GM21528 (cell line): ENCODE results near the gene ARMC7.

Experiments used
- ATAC-seq: cut with Tn5 transposase; IDR thresholded peaks from one replicate; pipeline ENCODE4 v1.9.1; 2021; ENCODE audit warnings: mild to moderate bottlenecking, moderate library complexity; ENCODE audit not compliant: unreplicated experiment, low FRiP score

ARMC7 gene

DNA sequence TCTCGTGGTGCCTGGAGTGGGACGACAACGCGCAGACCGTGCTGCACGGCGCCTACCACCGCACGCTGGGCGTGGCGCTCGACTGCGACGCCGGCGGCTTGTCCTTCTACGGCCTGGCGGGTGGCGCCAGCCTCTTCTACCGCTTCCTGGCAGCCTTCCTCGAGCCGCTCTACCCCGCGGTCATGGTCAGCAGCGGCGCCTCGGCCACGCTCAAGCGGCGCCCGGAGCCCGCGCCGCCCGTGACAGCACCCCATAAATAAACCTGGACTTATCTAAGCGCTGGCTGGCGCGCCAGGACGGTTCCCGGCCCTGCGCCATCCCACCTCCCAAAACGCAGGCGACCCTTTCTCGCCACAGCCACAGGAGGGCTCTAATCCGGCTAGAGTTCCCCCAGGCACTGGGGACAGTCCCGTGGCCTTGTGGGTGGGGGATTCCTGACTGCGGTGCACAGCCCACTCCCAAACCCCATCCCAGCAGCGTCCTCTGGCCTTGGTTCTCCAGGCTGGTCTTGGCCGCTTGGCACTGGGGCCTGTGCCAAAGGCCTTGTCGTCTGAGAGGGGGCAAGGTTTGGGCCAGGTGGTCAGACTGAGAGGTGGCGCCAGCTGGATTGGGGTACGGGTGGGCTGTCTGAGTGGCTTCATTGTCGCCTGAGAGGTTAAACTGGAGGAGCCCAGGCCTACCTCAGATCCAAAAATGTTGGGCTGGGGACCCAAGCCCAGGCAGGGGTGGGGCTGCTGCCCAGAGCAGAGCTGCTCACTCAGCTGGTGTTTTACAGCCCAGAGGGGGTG, 32.1 kb upstream of the ARMC7 start:
- ATAC-seq, result no peak

DNA sequence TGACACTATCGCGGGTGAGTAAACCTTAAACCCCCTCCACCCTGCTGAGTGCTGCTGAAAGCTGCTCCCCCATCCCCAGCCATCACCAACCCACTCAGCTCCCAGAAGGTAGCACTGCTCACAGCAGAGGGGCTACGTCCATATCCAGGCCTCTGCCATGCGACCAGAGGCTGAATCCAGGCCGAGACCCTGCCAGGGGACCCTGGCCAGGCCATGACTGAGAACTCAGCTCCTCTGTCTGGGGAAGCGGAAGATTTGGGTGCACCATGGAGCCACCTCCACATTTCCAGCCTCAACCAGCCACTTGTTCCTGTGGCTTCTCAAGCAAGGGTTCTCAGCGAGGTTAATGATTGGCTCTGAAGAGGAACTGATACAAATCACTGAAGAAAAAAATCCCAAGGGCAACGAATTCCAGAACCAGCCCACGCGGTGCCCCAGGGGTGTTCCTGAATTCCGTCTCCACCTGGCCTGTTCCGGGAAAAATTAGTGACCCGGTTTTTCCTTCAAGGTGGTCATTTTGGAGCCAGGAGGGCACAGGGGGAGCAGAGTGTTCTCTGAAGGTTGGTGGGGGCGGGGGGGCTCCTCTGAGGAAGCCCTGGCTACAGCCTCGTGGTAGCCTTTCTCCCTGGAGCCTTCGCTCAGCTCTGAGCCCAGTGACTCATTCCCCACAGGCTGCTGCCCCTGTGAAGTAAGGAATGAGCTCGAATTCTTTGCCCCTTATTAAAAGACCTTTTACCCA, 31.3 kb upstream of the ARMC7 start:
- no peak for ATAC-seq

GRCh38 chr17:75079023-75079373, 30.8 kb upstream of the ARMC7 start:
- ATAC-seq, result no peak

- no peak for ATAC-seq
Measured at GRCh38 chr17:75081611-75082540, 27.9 kb upstream of the ARMC7 start.

GRCh38 chr17:75082683-75083082, 27.1 kb upstream of the ARMC7 start:
- no peak for ATAC-seq

DNA sequence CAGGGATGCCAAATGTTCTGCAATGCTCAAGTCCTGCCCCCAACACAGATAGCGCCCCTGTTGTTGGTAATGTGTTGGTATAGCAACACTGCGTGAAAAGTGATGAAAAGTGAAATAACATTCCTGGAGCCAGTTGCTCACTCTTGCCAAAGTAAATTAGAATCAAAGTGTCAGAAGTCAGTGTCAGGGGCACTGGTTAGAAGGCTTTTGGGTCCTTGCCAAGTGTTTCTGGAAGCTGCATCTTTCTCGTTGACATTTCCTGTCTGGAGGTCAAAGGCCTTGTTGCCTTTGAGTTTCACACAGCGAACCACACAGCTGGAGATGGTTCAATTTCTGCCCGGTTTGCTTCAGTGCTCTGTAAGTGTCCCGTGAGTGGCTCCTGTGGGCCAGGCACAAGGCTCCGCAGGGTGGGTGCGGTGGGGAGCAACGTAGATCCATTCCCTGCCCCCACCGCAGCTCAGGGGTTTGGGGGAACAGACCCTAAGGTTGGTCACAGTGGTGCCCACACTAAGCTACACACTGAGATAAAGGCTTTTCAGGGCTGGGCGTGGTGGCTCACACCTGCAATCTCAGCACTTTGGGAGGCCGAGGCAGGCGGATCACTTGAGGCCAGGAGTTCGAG, 25.6 kb upstream of the ARMC7 start:
- no peak for ATAC-seq

GRCh38 chr17:75086496-75087181, 23.1 kb upstream of the ARMC7 start:
- ATAC-seq, result no peak

DNA sequence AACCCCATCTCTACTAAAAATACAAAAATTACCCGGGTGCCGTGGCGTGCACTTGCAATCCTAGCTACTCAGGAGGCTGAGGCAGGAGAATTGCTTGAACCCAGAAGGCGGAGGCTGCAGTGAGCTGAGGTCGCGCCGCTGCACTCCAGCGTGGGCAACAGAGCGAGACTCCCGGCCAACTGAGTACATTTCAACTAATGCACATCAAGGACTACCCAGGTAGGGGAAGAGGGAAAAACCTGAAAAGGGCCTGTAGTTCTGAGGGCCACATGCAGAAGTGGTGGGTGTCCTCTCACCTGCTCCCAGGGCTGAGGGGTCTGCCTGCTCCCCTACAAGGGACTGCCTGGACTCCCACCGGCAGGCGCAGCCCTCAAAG, 22.6 kb upstream of the ARMC7 start:
- no peak for ATAC-seq

- no peak for ATAC-seq
Measured at GRCh38 chr17:75087558-75088453, 22.0 kb upstream of the ARMC7 start, which contains the start of gene SLC16A5. Gene SLC16A5 (plus strand): TSS chr17:75087954. CDS start chr17:75093637, 5,683 bp downstream.

GRCh38 chr17:75088465-75089417, 21.0 kb upstream of the ARMC7 start:
- no peak for ATAC-seq

GRCh38 chr17:75090871-75091854, 18.6 kb upstream of the ARMC7 start:
- no peak for ATAC-seq

DNA sequence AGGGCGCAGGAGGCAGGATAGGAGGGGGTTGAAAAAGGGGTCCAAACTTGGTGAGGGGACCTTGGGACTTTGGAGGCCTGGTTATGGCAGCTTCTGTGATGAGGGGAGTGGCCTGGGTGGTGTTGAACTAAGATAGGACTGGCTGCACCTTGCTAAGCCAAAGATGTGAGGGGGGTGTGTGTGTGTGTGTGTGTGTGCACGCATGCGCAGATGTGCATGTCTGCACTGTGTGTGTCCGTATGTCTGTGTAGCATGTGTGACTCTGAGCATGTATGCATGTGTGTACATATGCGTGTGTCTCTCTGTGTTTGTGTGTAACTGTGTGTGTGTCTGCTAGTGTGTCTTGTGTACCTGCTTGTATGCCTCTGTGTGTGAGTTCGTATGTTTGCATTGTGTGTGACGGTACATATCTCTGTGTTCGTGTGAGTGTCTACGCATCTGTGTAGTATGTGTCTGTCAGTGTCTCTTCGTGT, 17.9 kb upstream of the ARMC7 start:
- no peak for ATAC-seq

DNA sequence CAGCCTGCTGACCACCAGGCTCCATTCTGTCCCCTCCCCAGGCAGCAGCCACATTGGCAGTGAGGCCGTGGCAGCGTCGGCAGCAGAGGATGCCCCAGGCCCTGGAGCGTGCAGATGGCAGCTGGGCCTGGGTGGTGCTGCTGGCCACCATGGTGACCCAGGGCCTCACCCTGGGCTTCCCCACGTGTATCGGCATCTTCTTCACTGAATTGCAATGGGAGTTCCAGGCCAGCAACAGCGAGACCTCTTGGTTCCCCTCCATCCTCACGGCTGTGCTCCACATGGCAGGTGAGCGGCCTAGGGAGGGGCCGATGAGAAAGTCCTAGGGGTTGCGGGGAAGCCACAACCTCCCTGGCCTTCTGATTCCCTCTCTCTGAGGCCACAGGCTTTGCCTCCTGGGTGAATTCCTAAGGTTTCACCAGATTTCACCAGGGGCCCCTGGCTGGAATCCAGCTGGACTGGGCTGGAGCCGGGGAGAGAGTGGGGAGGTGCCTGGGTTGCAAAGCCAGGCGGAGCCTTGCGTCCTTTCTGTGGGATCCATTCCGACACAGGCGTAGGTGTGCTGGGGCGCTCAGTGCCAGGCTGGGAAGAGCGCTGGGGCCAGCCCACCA, 16.1 kb upstream of the ARMC7 start:
- no peak for ATAC-seq

GRCh38 chr17:75094871-75095399, 14.8 kb upstream of the ARMC7 start:
- ATAC-seq, result no peak

DNA sequence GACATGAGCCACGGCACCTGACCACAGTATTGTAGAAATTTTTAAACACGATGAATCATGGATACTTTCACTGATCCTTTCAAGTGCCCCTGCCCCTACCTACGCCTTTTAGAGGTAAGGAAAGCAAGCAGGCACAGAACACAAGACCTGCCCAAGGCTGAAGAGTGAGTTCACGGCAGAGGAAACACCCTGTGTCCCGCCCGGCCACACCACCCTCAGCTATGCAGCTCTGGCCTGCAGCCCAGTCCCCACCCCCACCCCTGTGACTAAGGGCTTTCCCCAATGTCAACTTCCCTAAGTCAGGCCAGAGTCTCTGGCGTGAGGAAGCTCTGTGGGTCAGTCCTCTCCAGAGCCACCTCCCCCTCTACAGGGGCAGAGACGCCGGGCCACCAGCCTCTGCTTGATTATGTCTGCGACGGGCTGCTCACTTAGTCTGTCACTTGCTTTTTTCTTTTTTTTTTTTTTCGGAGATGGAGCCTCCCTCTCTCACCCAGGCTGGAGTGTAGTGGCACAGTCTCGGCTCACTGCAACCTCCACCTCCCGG, 13.6 kb upstream of the ARMC7 start:
- no peak for ATAC-seq

GRCh38 chr17:75097865-75098264, 11.9 kb upstream of the ARMC7 start:
- no peak for ATAC-seq
